Measurements from ENCODE around the gene ROPN1.

The ROPN1 gene

DNA sequence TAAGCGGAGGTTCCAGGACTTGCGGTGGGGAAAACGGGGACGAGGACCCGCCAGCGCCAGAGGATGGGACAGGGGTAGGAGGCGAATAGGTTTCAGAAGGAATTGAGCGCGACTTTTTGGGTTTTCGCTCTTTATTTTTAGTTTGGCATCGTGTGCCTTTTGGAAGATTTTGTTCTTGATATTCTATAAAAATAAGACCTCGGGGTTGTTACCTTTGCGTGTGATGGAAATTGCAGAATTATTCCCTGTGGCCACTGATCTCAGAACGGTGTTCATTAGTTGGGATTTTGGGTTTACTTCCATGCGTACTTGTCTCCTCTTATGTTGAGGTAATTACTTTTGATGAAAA lies 30.4 kb downstream of the ROPN1 start:
- no peak for DNase-seq (ENCODE audit: extremely low spot score)
- ChIA-PET CTCF (interaction anchor here (0.6 kb wide), 1 partner anchor 216 kb away, joined by 3 read pairs; no protein-coding TSS in a partner anchor), POLR2A (interaction anchor here (1.0 to 1.9 kb wide), 7 partner anchors 10 to 29 kb away, joined by 3 to 10 read pairs (median 5); no protein-coding TSS in a partner anchor)
- no peak for TF ChIP-seq LEF1 (IDR thresholded peaks at IDR 0.05; ENCODE audit: borderline replicate concordance)
- TF ChIP-seq SP1 (IDR thresholded peaks at IDR 0.05) = no peak
- TF ChIP-seq TARDBP (IDR thresholded peaks at IDR 0.05) = no peak
- no peak for TF ChIP-seq CTBP1 (IDR thresholded peaks at IDR 0.05; ENCODE audit: borderline replicate concordance)
- no peak; the same call in 1 of the 2 replicates for TF ChIP-seq L3MBTL2 (conservative IDR thresholded peaks at IDR 0.05)
- no peak for TF ChIP-seq FOXA1 (IDR thresholded peaks at IDR 0.05)
- TF ChIP-seq NFRKB (IDR thresholded peaks at IDR 0.05) = no peak
- TF ChIP-seq HDGF (IDR thresholded peaks at IDR 0.05; ENCODE audit: borderline replicate concordance) = no peak
- no peak for TF ChIP-seq ARNT (IDR thresholded peaks at IDR 0.05)
- TF ChIP-seq FOXM1 (IDR thresholded peaks at IDR 0.05; ENCODE audit: borderline replicate concordance) = no peak
- no peak for TF ChIP-seq SUZ12 (IDR thresholded peaks at IDR 0.05)
- TF ChIP-seq ELF4 (IDR thresholded peaks at IDR 0.05) = no peak
- TF ChIP-seq FOXK2 (IDR thresholded peaks at IDR 0.05) = no peak
- no peak for TF ChIP-seq ZNF384 (IDR thresholded peaks at IDR 0.05)

DNA sequence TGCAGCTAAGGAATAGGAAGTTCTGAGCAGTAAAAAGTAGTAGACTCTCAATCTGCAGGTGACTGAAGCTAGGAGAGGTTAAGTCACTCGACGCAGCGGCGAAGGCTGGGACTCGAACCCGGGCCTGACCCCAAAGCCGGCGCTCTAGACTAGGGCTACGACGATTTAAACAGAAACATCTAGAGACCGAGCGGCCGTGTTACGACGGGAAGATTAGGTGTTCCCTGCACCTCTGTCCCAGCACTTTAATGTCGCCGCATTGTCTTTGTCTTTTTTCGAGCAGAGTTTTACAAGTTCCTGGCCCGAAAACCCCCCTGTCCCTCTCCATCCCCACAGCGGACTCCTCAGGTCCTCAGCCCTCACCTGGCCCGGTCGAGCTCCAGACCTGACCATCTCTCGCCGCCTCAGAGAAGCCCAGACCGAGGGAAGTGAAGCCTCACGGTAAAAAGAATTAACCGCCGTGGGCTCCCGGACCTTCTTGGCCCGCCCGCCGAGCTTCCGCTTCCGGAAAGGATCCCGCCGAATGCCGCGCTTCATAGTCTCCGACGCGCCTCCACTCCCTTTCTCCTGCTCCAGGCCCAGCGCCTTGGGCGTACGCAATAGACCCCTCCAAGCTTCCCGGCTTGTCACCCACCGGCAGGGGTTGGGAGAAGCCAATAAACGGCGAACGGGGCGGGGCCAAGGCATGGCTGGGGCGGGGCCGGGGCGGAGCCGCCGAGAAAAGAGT lies 31.0 kb downstream of the ROPN1 start, which contains the start of gene CCDC14:
Gene CCDC14, minus strand, starts transcription at position 449 of the 727 bp plus-strand sequence. Its CDS starts 56 bp downstream, at position 393.
- POLR2A ChIA-PET = interaction anchor here (1.0 to 1.9 kb wide), 8 partner anchors 9 to 160 kb away, joined by 3 to 10 read pairs (median 5); no protein-coding TSS in a partner anchor

DNA sequence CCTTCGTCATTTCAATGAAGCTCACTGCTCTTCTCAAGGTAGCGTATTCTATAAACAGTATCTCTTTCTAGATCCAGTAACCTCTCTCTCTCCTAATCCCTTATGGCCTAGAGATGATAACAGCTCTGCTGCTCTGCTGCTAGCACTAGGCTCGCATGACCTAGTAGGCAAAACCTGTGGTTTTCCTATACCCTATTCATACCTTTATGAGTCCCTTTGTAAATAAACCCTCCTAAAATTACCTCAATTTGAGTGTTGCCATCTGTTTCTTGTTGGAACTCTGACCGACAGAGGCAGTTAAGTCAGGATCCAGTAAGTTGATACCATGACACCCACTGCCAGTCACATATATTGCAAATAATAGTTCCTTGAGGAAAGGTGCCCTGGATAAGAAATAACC lies 38.2 kb downstream of the ROPN1 start:
- ChIA-PET POLR2A (no interaction called here), CTCF (no interaction called here)
- TF ChIP-seq ZNF384 (IDR thresholded peaks at IDR 0.05) = no peak
- TF ChIP-seq FOXM1 (IDR thresholded peaks at IDR 0.05; ENCODE audit: borderline replicate concordance) = no peak
- no peak for TF ChIP-seq L3MBTL2 (conservative IDR thresholded peaks at IDR 0.05)
- TF ChIP-seq FOXK2 (IDR thresholded peaks at IDR 0.05) = no peak
- no peak for TF ChIP-seq CTBP1 (IDR thresholded peaks at IDR 0.05; ENCODE audit: borderline replicate concordance)
- no peak for TF ChIP-seq HDGF (IDR thresholded peaks at IDR 0.05; ENCODE audit: borderline replicate concordance)
- no peak for TF ChIP-seq SP1 (IDR thresholded peaks at IDR 0.05)
- no peak for TF ChIP-seq TARDBP (IDR thresholded peaks at IDR 0.05)
- TF ChIP-seq BHLHE40 (IDR thresholded peaks at IDR 0.05; ENCODE audit: borderline replicate concordance) = no peak
- no peak for DNase-seq (ENCODE audit: extremely low spot score)

More for the DNA sequence above, 31.0 kb downstream of the ROPN1 start, which contains the start of gene CCDC14:
- DNase-seq (ENCODE audit: extremely low spot score) = peak; percentile 92
- CTCF ChIA-PET = no interaction called here
- TF ChIP-seq LEF1 (IDR thresholded peaks at IDR 0.05; ENCODE audit: borderline replicate concordance) (no peak), ELF4 (IDR thresholded peaks at IDR 0.05) (peak; percentile 37; the same call in 1 of the 2 replicates), SUZ12 (IDR thresholded peaks at IDR 0.05) (no peak), ARNT (IDR thresholded peaks at IDR 0.05) (no peak), L3MBTL2 (conservative IDR thresholded peaks at IDR 0.05) (peak; percentile 58), SP1 (IDR thresholded peaks at IDR 0.05) (no peak)

DNA sequence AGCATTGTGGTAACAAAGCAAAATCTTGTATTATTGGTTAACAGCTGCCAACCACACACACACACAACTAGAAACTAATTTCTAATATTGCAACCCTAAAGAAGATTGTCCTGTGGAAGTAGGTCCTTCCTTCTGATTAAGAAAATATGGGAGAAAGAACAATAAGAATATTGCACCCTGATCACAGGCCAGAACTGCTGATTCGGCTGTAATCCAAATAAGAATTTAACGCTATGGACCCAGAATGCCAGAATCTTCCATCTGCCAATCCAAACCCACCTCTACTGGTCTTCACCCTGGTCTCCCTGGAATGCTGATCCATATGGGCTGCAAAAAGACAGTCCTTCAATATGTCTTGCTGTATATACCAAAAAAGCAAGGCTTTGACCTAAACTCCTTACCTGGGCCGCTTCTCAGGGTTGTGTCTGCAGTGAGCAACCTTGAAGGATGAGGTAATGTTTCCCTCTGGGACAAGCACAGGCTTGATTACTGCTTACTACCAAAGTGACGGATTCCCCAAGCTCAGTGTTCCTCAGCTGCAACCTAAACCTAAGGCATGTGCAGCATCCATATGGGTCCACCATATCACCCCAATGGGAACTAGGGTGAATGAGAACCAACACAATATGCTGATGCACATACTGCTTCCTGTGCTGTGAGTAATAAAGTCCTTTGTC lies 38.9 kb downstream of the ROPN1 start:
- no peak for DNase-seq (ENCODE audit: extremely low spot score)
- TF ChIP-seq L3MBTL2 (conservative IDR thresholded peaks at IDR 0.05) = no peak
- no peak for TF ChIP-seq ARNT (IDR thresholded peaks at IDR 0.05)
- TF ChIP-seq ZNF384 (IDR thresholded peaks at IDR 0.05) = no peak
- TF ChIP-seq, protein P1, sequence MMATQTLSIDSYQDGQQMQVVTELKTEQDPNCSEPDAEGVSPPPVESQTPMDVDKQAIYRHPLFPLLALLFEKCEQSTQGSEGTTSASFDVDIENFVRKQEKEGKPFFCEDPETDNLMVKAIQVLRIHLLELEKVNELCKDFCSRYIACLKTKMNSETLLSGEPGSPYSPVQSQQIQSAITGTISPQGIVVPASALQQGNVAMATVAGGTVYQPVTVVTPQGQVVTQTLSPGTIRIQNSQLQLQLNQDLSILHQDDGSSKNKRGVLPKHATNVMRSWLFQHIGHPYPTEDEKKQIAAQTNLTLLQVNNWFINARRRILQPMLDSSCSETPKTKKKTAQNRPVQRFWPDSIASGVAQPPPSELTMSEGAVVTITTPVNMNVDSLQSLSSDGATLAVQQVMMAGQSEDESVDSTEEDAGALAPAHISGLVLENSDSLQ (IDR thresholded peaks at IDR 0.05) = no peak
- no peak for TF ChIP-seq FOXM1 (IDR thresholded peaks at IDR 0.05; ENCODE audit: borderline replicate concordance)
- TF ChIP-seq SUZ12 (IDR thresholded peaks at IDR 0.05) = no peak
- TF ChIP-seq FOXA1 (IDR thresholded peaks at IDR 0.05) = no peak
- TF ChIP-seq LEF1 (IDR thresholded peaks at IDR 0.05; ENCODE audit: borderline replicate concordance) = no peak
- no peak for TF ChIP-seq BHLHE40 (IDR thresholded peaks at IDR 0.05; ENCODE audit: borderline replicate concordance)
- TF ChIP-seq SP1 (IDR thresholded peaks at IDR 0.05) = no peak
- TF ChIP-seq NFRKB (IDR thresholded peaks at IDR 0.05) = no peak
- TF ChIP-seq TARDBP (IDR thresholded peaks at IDR 0.05) = no peak
- no peak for TF ChIP-seq HDGF (IDR thresholded peaks at IDR 0.05; ENCODE audit: borderline replicate concordance)
- TF ChIP-seq CTBP1 (IDR thresholded peaks at IDR 0.05; ENCODE audit: borderline replicate concordance) = no peak
- TF ChIP-seq FOXK2 (IDR thresholded peaks at IDR 0.05) = no peak
- no peak for TF ChIP-seq ELF4 (IDR thresholded peaks at IDR 0.05)

DNA sequence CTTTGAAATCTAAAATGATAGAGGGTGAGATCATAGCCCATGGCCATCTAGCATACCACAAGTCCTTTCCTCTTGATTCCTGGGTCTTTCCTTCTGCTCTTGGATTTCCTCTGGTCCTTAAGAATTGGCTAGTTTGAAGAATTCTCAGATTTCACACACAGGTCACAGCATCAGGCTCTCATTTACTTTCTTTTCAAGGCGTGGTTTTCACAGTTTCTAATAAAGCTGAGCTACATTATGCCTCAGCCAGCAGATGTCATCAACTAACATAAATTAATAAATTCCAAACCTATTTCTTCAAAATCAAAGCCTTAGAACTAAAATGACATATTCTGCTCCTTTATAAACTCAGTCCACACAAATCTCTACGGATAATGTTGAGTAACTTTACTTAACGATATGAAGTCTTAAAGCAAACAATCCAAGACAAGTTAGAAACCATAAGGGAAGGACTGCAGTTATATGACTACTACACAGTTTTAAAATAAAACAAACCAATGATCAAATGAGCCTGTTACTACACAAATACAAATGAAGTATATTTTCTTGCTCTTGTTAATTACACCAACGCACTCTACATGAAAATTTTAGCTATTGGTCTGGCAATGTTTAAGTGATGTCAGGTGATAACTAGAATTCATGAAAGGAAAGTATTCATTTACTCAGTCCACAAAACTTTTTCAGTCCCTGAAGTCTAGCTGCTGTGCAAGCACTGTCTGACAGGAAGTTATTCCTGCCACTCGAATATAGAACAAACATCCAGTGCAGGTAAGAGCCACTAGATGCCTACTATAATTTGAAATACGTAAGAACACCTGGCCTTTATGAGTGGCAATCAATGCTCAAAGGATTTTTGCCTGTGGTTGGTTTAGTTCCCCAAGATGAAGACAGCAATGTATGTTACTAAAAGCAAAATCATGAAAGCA lies 40.1 kb downstream of the ROPN1 start:
- no peak for DNase-seq (ENCODE audit: extremely low spot score)
- ChIA-PET CTCF (no interaction called here), POLR2A (interaction anchor here (3.2 kb wide), 1 partner anchor 9 kb away, joined by 10 read pairs; the partner anchor contains the start of gene CCDC14)
- TF ChIP-seq SUZ12 (IDR thresholded peaks at IDR 0.05) = no peak
- no peak for TF ChIP-seq FOXM1 (IDR thresholded peaks at IDR 0.05; ENCODE audit: borderline replicate concordance)
- no peak for TF ChIP-seq L3MBTL2 (conservative IDR thresholded peaks at IDR 0.05)
- no peak for TF ChIP-seq HDGF (IDR thresholded peaks at IDR 0.05; ENCODE audit: borderline replicate concordance)
- TF ChIP-seq ELF4 (IDR thresholded peaks at IDR 0.05) = no peak
- TF ChIP-seq LEF1 (IDR thresholded peaks at IDR 0.05; ENCODE audit: borderline replicate concordance) = no peak
- no peak for TF ChIP-seq FOXA1 (IDR thresholded peaks at IDR 0.05)
- TF ChIP-seq ARNT (IDR thresholded peaks at IDR 0.05) = no peak
- no peak for TF ChIP-seq CTBP1 (IDR thresholded peaks at IDR 0.05; ENCODE audit: borderline replicate concordance)
- TF ChIP-seq SP1 (IDR thresholded peaks at IDR 0.05) = no peak
- TF ChIP-seq ZNF384 (IDR thresholded peaks at IDR 0.05) = no peak
- TF ChIP-seq, protein P1 (IDR thresholded peaks at IDR 0.05) = no peak
- no peak for TF ChIP-seq NFRKB (IDR thresholded peaks at IDR 0.05)
- TF ChIP-seq FOXK2 (IDR thresholded peaks at IDR 0.05) = no peak
- no peak for TF ChIP-seq BHLHE40 (IDR thresholded peaks at IDR 0.05; ENCODE audit: borderline replicate concordance)
- no peak for TF ChIP-seq TARDBP (IDR thresholded peaks at IDR 0.05)

More for the DNA sequence above, 38.9 kb downstream of the ROPN1 start:
- ChIA-PET POLR2A (interaction anchor here (3.2 kb wide), 1 partner anchor 8 kb away, joined by 10 read pairs; the partner anchor contains the start of gene CCDC14), CTCF (no interaction called here)

Data from HEK293T (cell line).